SJSA1 (cell line): ENCODE data around the gene CCNE1. TPM values are rescaled to one million over a fixed set of nuclear protein-coding genes. Genes with fewer than 3 reads are reported as not detected.

Source experiments
- DNase-seq, 2 experiments: peaks; one replicate each; pipeline ENCODE4 v3.0.0-alpha.2; 2015 to 2020; ENCODE audit warnings: low spot score in 2 of 2, low read depth in 1 of 2
- H3K27ac ChIP-seq: fragments of 250-450 bp; sonication (Bioruptor Pico); 2 replicates; pipeline ENCODE4 v1.5.1; 2020; ENCODE audit warnings: mild to moderate bottlenecking, moderate library complexity
- H3K27me3 ChIP-seq: fragments of 250-450 bp; sonication (Bioruptor Pico); replicated peaks from 2 replicates; pipeline ENCODE4 v1.5.1; 2020; ENCODE audit warnings: mild to moderate bottlenecking, moderate library complexity
- H3K36me3 ChIP-seq: fragments of 250-450 bp; sonication (Bioruptor Pico); 2 replicates; pipeline ENCODE4 v1.5.1; 2020; ENCODE audit warnings: mild to moderate bottlenecking
- H3K4me1 ChIP-seq: fragments of 250-450 bp; sonication (Bioruptor Pico); replicated peaks from 2 replicates; pipeline ENCODE4 v1.6.1; 2021; ENCODE audit warnings: mild to moderate bottlenecking
- H3K4me3 ChIP-seq: fragments of 250-450 bp; sonication (Bioruptor Pico); 2 replicates; pipeline ENCODE4 v1.5.1; 2020; ENCODE audit warnings: mild to moderate bottlenecking
- H3K9me3 ChIP-seq: fragments of 250-450 bp; sonication (Bioruptor Pico); replicated peaks from 2 replicates; pipeline ENCODE4 v1.5.1; 2020; ENCODE audit warnings: mild to moderate bottlenecking
- total RNA-seq: library from RNA; depleted of rRNA; stranded (reverse); fragments of >200 nt; shearing (Covaris generic); gene quantifications from 2 replicates; pipeline ENCODE4 v1.2.3, GENCODE V29; 2014

Gene CCNE1
- total RNA-seq, 1 experiment from 2014 or later = 24.4 TPM

- Histone ChIP-seq H3K27ac (no peak overlapping the region), H3K4me1 (no peaks in the 10 kb centered on the region), H3K27me3 (0 out of 2 replicates have a peak, but pooled peaks cover 12% of the 10 kb centered on the region), H3K4me3 (no peak overlapping the region), H3K36me3 (no peaks in the 10 kb centered on the region), H3K9me3 (no peaks in the 10 kb centered on the region)
- no peak for DNase-seq
These were observed 40.2 kb downstream of the CCNE1 start for GRCh38 chr19:29851769-29852521.

GRCh38 chr19:29854033-29854432, 42.2 kb downstream of the CCNE1 start:
- H3K36me3 ChIP-seq = no peaks in the 10 kb centered on the region
- DNase-seq = no peak
- H3K4me1 ChIP-seq = no peaks in the 10 kb centered on the region
- H3K27ac ChIP-seq = no peak overlapping the region
- H3K27me3 ChIP-seq = 0 out of 2 replicates have a peak, but pooled peaks cover 10% of the 10 kb centered on the region
- no peaks in the 10 kb centered on the region for H3K9me3 ChIP-seq
- no peak overlapping the region for H3K4me3 ChIP-seq

- H3K27me3 ChIP-seq = 0 out of 2 replicates have a peak, but pooled peaks cover 10% of the 10 kb centered on the region
- no peak overlapping the region for H3K4me3 ChIP-seq
- H3K4me1 ChIP-seq = no peaks in the 10 kb centered on the region
- DNase-seq = no peak
- no peaks in the 10 kb centered on the region for H3K9me3 ChIP-seq
- no peak overlapping the region for H3K27ac ChIP-seq
- H3K36me3 ChIP-seq = no peaks in the 10 kb centered on the region
These were observed 43.3 kb downstream of the CCNE1 start for GRCh38 chr19:29855087-29855486.

GRCh38 chr19:29855741-29856500, 44.1 kb downstream of the CCNE1 start:
- DNase-seq = no peak
- H3K27ac ChIP-seq = no peak overlapping the region
- H3K9me3 ChIP-seq = no peaks in the 10 kb centered on the region
- H3K4me1 ChIP-seq = no peaks in the 10 kb centered on the region
- no peaks in the 10 kb centered on the region for H3K36me3 ChIP-seq
- no peak overlapping the region for H3K4me3 ChIP-seq
- H3K27me3 ChIP-seq = 0 out of 2 replicates have a peak, but pooled peaks cover 10% of the 10 kb centered on the region

GRCh38 chr19:29858000-29858596, 46.3 kb downstream of the CCNE1 start:
- no peak overlapping the region for H3K27ac ChIP-seq
- DNase-seq = no peak
- no peaks in the 10 kb centered on the region for H3K36me3 ChIP-seq
- H3K27me3 ChIP-seq = 0 out of 2 replicates have a peak, but pooled peaks cover 3% of the 10 kb centered on the region
- no peak overlapping the region for H3K4me3 ChIP-seq
- H3K4me1 ChIP-seq = no peaks in the 10 kb centered on the region
- H3K9me3 ChIP-seq = no peaks in the 10 kb centered on the region

DNA sequence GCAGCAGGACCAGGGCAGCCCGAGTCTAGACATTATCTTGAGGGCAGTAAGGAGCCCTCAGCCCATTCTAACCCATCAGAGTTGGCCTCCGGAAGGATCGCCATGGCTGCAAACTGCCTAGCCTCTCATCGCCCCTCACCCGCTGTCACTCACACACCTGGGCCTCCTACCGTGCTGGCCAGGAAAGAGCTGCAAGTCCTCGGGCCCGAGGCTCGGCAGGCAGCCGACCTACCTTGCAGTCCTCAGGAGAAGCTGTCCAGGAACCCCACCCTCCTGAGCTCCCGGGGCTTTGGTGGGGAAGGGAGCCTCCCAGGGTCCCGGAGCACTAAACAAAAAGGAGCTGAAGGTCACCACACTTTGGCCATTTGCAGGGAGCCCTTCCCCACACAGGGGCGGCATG, 46.8 kb downstream of the CCNE1 start:
- Histone ChIP-seq H3K9me3 (no peaks in the 10 kb centered on the region), H3K4me3 (no peak overlapping the region), H3K4me1 (no peaks in the 10 kb centered on the region), H3K36me3 (no peaks in the 10 kb centered on the region), H3K27ac (no peak overlapping the region), H3K27me3 (0 out of 2 replicates have a peak, but pooled peaks cover 3% of the 10 kb centered on the region)
- DNase-seq = no peak

- no peaks in the 10 kb centered on the region for H3K9me3 ChIP-seq
- no peak overlapping the region for H3K27ac ChIP-seq
- H3K27me3 ChIP-seq = no peaks in the 10 kb centered on the region
- DNase-seq = no peak
- no peak overlapping the region for H3K4me3 ChIP-seq
- no peaks in the 10 kb centered on the region for H3K4me1 ChIP-seq
- no peaks in the 10 kb centered on the region for H3K36me3 ChIP-seq
These were observed 48.7 kb downstream of the CCNE1 start for GRCh38 chr19:29860492-29860891.

- Histone ChIP-seq H3K4me1 (no peaks in the 10 kb centered on the region), H3K27me3 (no peaks in the 10 kb centered on the region), H3K4me3 (no peak overlapping the region), H3K36me3 (no peaks in the 10 kb centered on the region), H3K27ac (no peak overlapping the region), H3K9me3 (no peaks in the 10 kb centered on the region)
- DNase-seq = no peak
These were observed 49.8 kb downstream of the CCNE1 start for GRCh38 chr19:29861574-29861973.

DNA sequence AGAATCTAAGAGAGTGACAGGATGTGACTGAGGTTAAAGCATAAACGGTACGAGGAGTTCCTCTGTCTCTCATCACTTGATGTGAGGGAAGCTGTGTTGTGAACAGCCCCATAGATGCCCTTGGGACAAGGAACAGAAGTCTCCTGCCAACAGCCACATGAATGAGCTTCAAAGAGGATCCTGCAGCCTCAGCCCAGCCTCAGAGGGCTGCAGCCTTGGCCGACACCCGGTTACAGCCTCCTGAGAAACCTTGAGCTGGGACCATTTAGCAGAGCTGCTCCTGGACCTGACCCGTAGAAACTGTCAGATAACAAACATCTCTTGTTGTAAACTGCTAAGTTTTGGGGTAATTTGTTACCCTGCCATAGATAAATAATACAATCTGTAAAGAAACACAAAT, 54.2 kb downstream of the CCNE1 start:
- DNase-seq = no peak
- Histone ChIP-seq H3K27ac (no peak overlapping the region), H3K36me3 (no peaks in the 10 kb centered on the region), H3K9me3 (0 out of 2 replicates have a peak, but pooled peaks cover 3% of the 10 kb centered on the region), H3K27me3 (no peaks in the 10 kb centered on the region), H3K4me3 (no peak overlapping the region), H3K4me1 (no peaks in the 10 kb centered on the region)

GRCh38 chr19:29867984-29868383, 56.2 kb downstream of the CCNE1 start:
- H3K27ac ChIP-seq = no peak overlapping the region
- 0 out of 2 replicates have a peak, but pooled peaks cover 3% of the 10 kb centered on the region for H3K9me3 ChIP-seq
- H3K4me1 ChIP-seq = peaks cover 2% of the 10 kb centered on the region
- H3K4me3 ChIP-seq = no peak overlapping the region
- no peak for DNase-seq
- H3K36me3 ChIP-seq = no peaks in the 10 kb centered on the region
- H3K27me3 ChIP-seq = no peaks in the 10 kb centered on the region

- H3K36me3 ChIP-seq = no peaks in the 10 kb centered on the region
- H3K4me1 ChIP-seq = peaks cover 25% of the 10 kb centered on the region
- H3K27ac ChIP-seq = no peak overlapping the region
- H3K27me3 ChIP-seq = no peaks in the 10 kb centered on the region
- DNase-seq = no peak
- 0 out of 2 replicates have a peak, but pooled peaks cover 3% of the 10 kb centered on the region for H3K9me3 ChIP-seq
- H3K4me3 ChIP-seq = no peak overlapping the region
These were observed 59.4 kb downstream of the CCNE1 start for GRCh38 chr19:29871143-29871542.

DNA sequence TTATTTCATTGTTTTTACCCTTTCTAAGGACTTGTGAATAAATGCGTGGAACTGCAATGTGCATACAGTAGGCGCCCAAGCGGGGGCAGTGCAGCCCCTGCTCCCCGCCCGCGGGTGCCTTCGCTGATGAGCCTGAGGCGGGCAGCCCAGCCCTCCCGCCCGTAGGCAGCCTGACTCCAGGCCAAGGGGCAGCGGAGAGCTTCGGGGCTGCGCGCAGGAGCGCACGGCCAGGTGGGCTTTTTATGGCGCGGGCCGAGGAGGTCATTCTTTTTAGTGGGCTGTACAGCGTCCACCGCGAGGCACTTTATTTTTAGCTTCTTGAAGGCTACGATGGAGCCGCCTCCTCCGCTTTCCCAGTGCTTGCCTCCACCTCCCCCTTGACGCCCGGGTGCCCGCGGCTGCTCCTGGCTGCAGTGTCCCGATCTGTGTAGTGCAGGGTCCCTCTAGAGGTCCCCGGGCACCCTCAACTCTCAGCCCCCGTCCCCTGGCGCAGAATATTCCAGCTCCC, 60.5 kb downstream of the CCNE1 start:
- Histone ChIP-seq H3K4me3 (no peak overlapping the region), H3K36me3 (no peaks in the 10 kb centered on the region), H3K27me3 (no peaks in the 10 kb centered on the region), H3K4me1 (peaks cover 25% of the 10 kb centered on the region), H3K27ac (no peak overlapping the region), H3K9me3 (0 out of 2 replicates have a peak, but pooled peaks cover 3% of the 10 kb centered on the region)
- DNase-seq = no peak

DNA sequence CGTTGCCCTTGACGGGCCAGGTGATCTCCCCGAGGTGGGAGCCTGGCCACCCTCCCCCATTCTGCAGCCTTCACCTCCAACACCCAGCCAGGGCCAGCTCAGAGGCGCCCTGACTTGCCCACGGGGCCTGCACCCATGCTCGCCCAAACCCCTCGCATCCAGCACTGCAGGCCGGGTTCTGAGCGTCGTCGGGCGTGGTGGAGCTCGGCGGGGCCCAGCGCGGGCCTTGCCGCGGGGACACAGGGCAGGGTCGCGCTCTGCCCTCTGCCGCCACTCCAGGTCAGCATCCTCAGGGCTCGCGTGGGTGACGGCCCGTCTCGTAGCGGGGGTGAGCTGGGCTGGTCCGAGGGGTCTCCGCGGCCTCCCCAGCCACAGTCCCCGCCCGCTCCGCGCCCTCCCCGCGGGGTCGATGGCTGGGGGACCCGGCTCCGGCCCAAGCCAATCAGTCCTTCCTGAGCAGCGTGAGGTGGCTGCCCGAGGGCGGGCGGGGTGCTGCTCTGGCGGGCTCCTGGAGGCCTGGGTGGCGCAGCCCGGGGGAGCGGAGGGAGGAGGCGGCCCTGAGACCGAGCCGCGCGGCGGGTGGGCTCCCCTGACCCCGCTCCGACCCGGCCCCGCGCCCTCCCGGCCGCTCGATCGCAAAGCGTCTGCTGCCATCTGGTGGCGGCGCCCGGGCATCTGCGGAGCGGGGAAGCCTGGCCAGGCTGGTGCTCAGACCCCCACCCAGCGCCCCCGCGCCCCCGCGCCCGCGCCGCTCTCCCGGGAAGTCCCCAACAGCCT, 61.4 kb downstream of the CCNE1 start:
- Histone ChIP-seq H3K4me1 (peaks cover 25% of the 10 kb centered on the region), H3K9me3 (0 out of 2 replicates have a peak, but pooled peaks cover under 1% of the 10 kb centered on the region), H3K27ac (no peak overlapping the region), H3K36me3 (no peaks in the 10 kb centered on the region), H3K27me3 (no peaks in the 10 kb centered on the region), H3K4me3 (peak overlapping the region; percentile 41)
- peak; percentile 49 to 72 for DNase-seq
